A673 (cell line): Measurements from ENCODE around the gene IRAK3. TPM values are rescaled to one million over a fixed set of nuclear protein-coding genes. Genes with fewer than 3 reads are reported as not detected.

ENCODE experiments used
- BruUV-seq: library from RNA; stranded (reverse); fragments of 400-500 nt; replicated peaks from 2 replicates; lab custom pipeline; 2021; lab: Mats Ljungman, UMichigan
- CTCF ChIA-PET: fragments of 300-600 bp; sonication (Branson Sonifier 250); formaldehyde crosslinking; loops from one replicate; lab custom pipeline; 2022; ENCODE audit warnings: antibody characterized with exemption; lab: Charles Lee
- POLR2A ChIA-PET: fragments of 300-600 bp; sonication (Branson Sonifier 250); formaldehyde crosslinking; loops from one replicate; lab custom pipeline; 2022; ENCODE audit warnings: antibody characterized with exemption; ENCODE audit not compliant: low non-redundant PET; lab: Charles Lee
- DNase-seq: peaks from one replicate; pipeline ENCODE4 v3.0.0-alpha.2; 2015; ENCODE audit warnings: low spot score
- H3K27ac ChIP-seq: fragments of 200-600 bp; sonication (generic); 2 replicates; pipeline ENCODE4 v1.5.1; 2016; ENCODE audit warnings: mixed run types, low read depth, mild to moderate bottlenecking, mixed read lengths, antibody characterized with exemption, low read length; ENCODE audit not compliant: poor library complexity, severe bottlenecking
- H3K27me3 ChIP-seq: fragments of 200-600 bp; sonication (generic); replicated peaks from 2 replicates; pipeline ENCODE4 v1.6.1; 2017; ENCODE audit warnings: mixed run types, low read depth, mild to moderate bottlenecking, mixed read lengths, antibody characterized with exemption, low read length; ENCODE audit not compliant: insufficient read depth, poor library complexity
- H3K36me3 ChIP-seq: fragments of 200-600 bp; sonication (generic); 2 replicates; pipeline ENCODE4 v1.6.1; 2016; ENCODE audit warnings: mixed run types, mild to moderate bottlenecking, mixed read lengths, antibody characterized with exemption, low read length; ENCODE audit not compliant: insufficient read depth, poor library complexity, severe bottlenecking
- H3K4me1 ChIP-seq: fragments of 200-600 bp; sonication (generic); 2 replicates; pipeline ENCODE4 v1.6.1; 2017; ENCODE audit warnings: mixed run types, mild to moderate bottlenecking, mixed read lengths, antibody characterized with exemption, low read length; ENCODE audit not compliant: insufficient read depth, poor library complexity, severe bottlenecking
- H3K4me3 ChIP-seq: fragments of 200-600 bp; sonication (generic); 2 replicates; pipeline ENCODE4 v1.5.1; 2016; ENCODE audit warnings: low read depth, mixed run types, mild to moderate bottlenecking, mixed read lengths, low read length; ENCODE audit not compliant: poor library complexity, severe bottlenecking
- H3K9me3 ChIP-seq: fragments of 200-600 bp; sonication (generic); 2 replicates; pipeline ENCODE4 v1.6.1; 2016; ENCODE audit warnings: mixed run types, low read depth, mild to moderate bottlenecking, mixed read lengths, antibody characterized with exemption, low read length; ENCODE audit not compliant: poor library complexity, severe bottlenecking
- CTCF ChIP-seq: fragments of 300-800, 200-600 bp; sonication (generic); conservative IDR thresholded peaks from 2 replicates; pipeline ENCODE4 v1.5.1; 2017; ENCODE audit warnings: low read depth, mild to moderate bottlenecking, antibody characterized with exemption, low read length, moderate library complexity, mixed read lengths
- EZH2 ChIP-seq: fragments of 200-600 bp; sonication (generic); IDR thresholded peaks from 2 replicates; pipeline ENCODE4 v1.6.1; 2017; ENCODE audit warnings: borderline replicate concordance, low read depth, mild to moderate bottlenecking, mixed read lengths, antibody characterized with exemption, low read length; ENCODE audit not compliant: poor library complexity, severe bottlenecking
- intact Hi-C: fragments of 100-400 bp; cut with micrococcal nuclease; formaldehyde crosslinking; loops from one replicate; pipeline ENCODE4 v1.10.0; 2022; ENCODE audit not compliant: unreplicated experiment
- total RNA-seq: library from RNA; stranded (reverse); gene quantifications from 2 replicates; pipeline ENCODE4 v1.2.3, GENCODE V29; 2021

IRAK3 gene
- total RNA-seq, 1 experiment from 2014 or later: 0.19 TPM

- Histone ChIP-seq H3K4me3 (no peak overlapping the region), H3K36me3 (peaks cover 20% of the 10 kb centered on the region), H3K4me1 (peaks cover 11% of the 10 kb centered on the region), H3K9me3 (peaks cover 23% of the 10 kb centered on the region), H3K27ac (peak overlapping the region; percentile 17), H3K27me3 (no peaks in the 10 kb centered on the region)
- no TSS peak for BruUV-seq
- TF ChIP-seq EZH2 (no peak), CTCF (peak; percentile 81)
- ChIA-PET POLR2A (no interaction called here), CTCF (interaction anchor here (0.6 to 1.0 kb wide), 5 partner anchors 25 to 264 kb away, joined by 3 to 7 read pairs (median 3); partner anchors contain the start of gene TMBIM4)
- intact Hi-C loops: loop anchor here (2.0 to 10.0 kb wide), 2 partner anchors 262 to 550 kb away; no protein-coding TSS in a partner anchor
- peak; percentile 76 for DNase-seq
These were observed 43.9 kb upstream of the IRAK3 start for GRCh38 chr12:66144791-66145754.

- Histone ChIP-seq H3K9me3 (no peaks in the 10 kb centered on the region), H3K27ac (no peak overlapping the region), H3K27me3 (no peaks in the 10 kb centered on the region), H3K4me1 (peaks cover 13% of the 10 kb centered on the region), H3K36me3 (peaks cover 5% of the 10 kb centered on the region), H3K4me3 (no peak overlapping the region)
- TF ChIP-seq EZH2 (no peak), CTCF (peak; percentile 12; the same call in 1 of the 2 replicates)
- ChIA-PET POLR2A (no interaction called here), CTCF (no interaction called here)
- peak; percentile 43 for DNase-seq
- intact Hi-C loops: loop anchor here (10.0 kb wide), 1 partner anchor 545 kb away; no protein-coding TSS in a partner anchor
- BruUV-seq: no TSS peak
These were observed 39.2 kb upstream of the IRAK3 start for GRCh38 chr12:66149702-66150398.

GRCh38 chr12:66152732-66153131 lies 36.3 kb upstream of the IRAK3 start:
- POLR2A ChIA-PET: no interaction called here
- CTCF ChIA-PET: no interaction called here
- no TSS peak for BruUV-seq
- TF ChIP-seq EZH2 (no peak), CTCF (no peak)
- DNase-seq: no peak
- intact Hi-C loops: no loop called here
- Histone ChIP-seq H3K27ac (no peak overlapping the region), H3K4me1 (peaks cover 5% of the 10 kb centered on the region), H3K36me3 (peaks cover 5% of the 10 kb centered on the region), H3K9me3 (no peaks in the 10 kb centered on the region), H3K4me3 (no peak overlapping the region), H3K27me3 (no peaks in the 10 kb centered on the region)
